ENCODE measurements around the gene PGM2. TPM values are rescaled to one million over a fixed set of nuclear protein-coding genes. Genes with fewer than 3 reads are reported as not detected.

Gene PGM2
- total RNA-seq, 2 donors from 2014 or later, result 23.2 to 25.3 TPM

- H3K27ac ChIP-seq, result no peak overlapping the region
Observed at GRCh38 chr4:37892641-37893040, 66.2 kb downstream of the PGM2 start.

GRCh38 chr4:37893164-37893563 lies 66.7 kb downstream of the PGM2 start:
- H3K27ac ChIP-seq, result no peak overlapping the region
- H3K36me3 ChIP-seq, result no peaks in the 10 kb centered on the region
- intact Hi-C loops (cut with DNase I), result loop anchor here (5.0 to 10.0 kb wide), 3 partner anchors 84 to 288 kb away; no protein-coding TSS in a partner anchor
- H3K9me3 ChIP-seq, result no peaks in the 10 kb centered on the region
- no peak for DNase-seq (ENCODE audit: low spot score)
- WGBS, result 87% methylated on average over 3 of the region's 3 CpGs
- no peak for TF ChIP-seq POLR2A (IDR thresholded peaks at IDR 0.05)
- TF ChIP-seq POLR2AphosphoS5 (IDR thresholded peaks at IDR 0.05), result no peak
- TF ChIP-seq CTCF (IDR thresholded peaks at IDR 0.05), result no peak
- H3K27me3 ChIP-seq (replicated peaks; ENCODE audit: insufficient read depth), result no peaks in the 10 kb centered on the region
- no peaks in the 10 kb centered on the region for H3K4me1 ChIP-seq (replicated peaks)
- H3K4me3 ChIP-seq, result no peak overlapping the region

More at GRCh38 chr4:37892641-37893040, 66.2 kb downstream of the PGM2 start:
- intact Hi-C loops (cut with DNase I), result loop anchor here (5.0 to 10.0 kb wide), 3 partner anchors 85 to 288 kb away; no protein-coding TSS in a partner anchor
- WGBS, result 77% methylated on average over 5 of the region's 5 CpGs
- TF ChIP-seq POLR2AphosphoS5 (IDR thresholded peaks at IDR 0.05) (no peak), CTCF (IDR thresholded peaks at IDR 0.05) (no peak), POLR2A (IDR thresholded peaks at IDR 0.05) (no peak)
- no peaks in the 10 kb centered on the region for H3K27me3 ChIP-seq (replicated peaks; ENCODE audit: insufficient read depth)
- no peaks in the 10 kb centered on the region for H3K36me3 ChIP-seq
- H3K4me1 ChIP-seq (replicated peaks), result no peaks in the 10 kb centered on the region
- H3K4me3 ChIP-seq, result no peak overlapping the region
- DNase-seq (ENCODE audit: low spot score), result no peak
- no peaks in the 10 kb centered on the region for H3K9me3 ChIP-seq

- TF ChIP-seq CTCF (IDR thresholded peaks at IDR 0.05) (no peak), POLR2AphosphoS5 (IDR thresholded peaks at IDR 0.05) (no peak), POLR2A (IDR thresholded peaks at IDR 0.05) (no peak)
- Histone ChIP-seq H3K4me1 (replicated peaks) (no peaks in the 10 kb centered on the region), H3K27me3 (replicated peaks; ENCODE audit: insufficient read depth) (no peaks in the 10 kb centered on the region), H3K4me3 (no peak overlapping the region), H3K36me3 (no peaks in the 10 kb centered on the region), H3K9me3 (no peaks in the 10 kb centered on the region), H3K27ac (no peak overlapping the region)
- intact Hi-C loops (cut with DNase I), result loop anchor here (10.0 kb wide), 2 partner anchors 140 to 290 kb away; no protein-coding TSS in a partner anchor
- 95% methylated on average over 7 of the region's 7 CpGs for WGBS
- no peak for DNase-seq (ENCODE audit: low spot score)
Observed at GRCh38 chr4:37895271-37895670, 68.8 kb downstream of the PGM2 start.

GRCh38 chr4:37896206-37896860 lies 69.8 kb downstream of the PGM2 start:
- H3K4me3 ChIP-seq, result no peak overlapping the region
- no peak for TF ChIP-seq POLR2A (IDR thresholded peaks at IDR 0.05)
- no peak for TF ChIP-seq CTCF (IDR thresholded peaks at IDR 0.05)
- no peak for TF ChIP-seq POLR2AphosphoS5 (IDR thresholded peaks at IDR 0.05)
- no peaks in the 10 kb centered on the region for H3K4me1 ChIP-seq (replicated peaks)
- no peak overlapping the region for H3K27ac ChIP-seq
- H3K27me3 ChIP-seq (replicated peaks; ENCODE audit: insufficient read depth), result no peaks in the 10 kb centered on the region
- DNase-seq (ENCODE audit: low spot score), result no peak
- H3K9me3 ChIP-seq, result no peaks in the 10 kb centered on the region
- intact Hi-C loops (cut with DNase I), result loop anchor here (10.0 kb wide), 2 partner anchors 138 to 292 kb away; no protein-coding TSS in a partner anchor
- no peaks in the 10 kb centered on the region for H3K36me3 ChIP-seq

- H3K9me3 ChIP-seq, result no peaks in the 10 kb centered on the region
- intact Hi-C loops (cut with DNase I), result no loop called here
- no peak overlapping the region for H3K4me3 ChIP-seq
- H3K4me1 ChIP-seq (replicated peaks), result no peaks in the 10 kb centered on the region
- TF ChIP-seq CTCF (IDR thresholded peaks at IDR 0.05) (no peak), POLR2A (IDR thresholded peaks at IDR 0.05) (no peak), POLR2AphosphoS5 (IDR thresholded peaks at IDR 0.05) (peak; percentile 12)
- H3K27me3 ChIP-seq (replicated peaks; ENCODE audit: insufficient read depth), result no peaks in the 10 kb centered on the region
- H3K27ac ChIP-seq, result no peak overlapping the region
- H3K36me3 ChIP-seq, result no peaks in the 10 kb centered on the region
- 43% methylated on average over 7 of the region's 7 CpGs for WGBS
- DNase-seq (ENCODE audit: low spot score), result peak; percentile 28
Observed at GRCh38 chr4:37902212-37902611, 75.7 kb downstream of the PGM2 start.
